Measurements from ENCODE around the gene ADGRB3.

The ADGRB3 gene

DNA sequence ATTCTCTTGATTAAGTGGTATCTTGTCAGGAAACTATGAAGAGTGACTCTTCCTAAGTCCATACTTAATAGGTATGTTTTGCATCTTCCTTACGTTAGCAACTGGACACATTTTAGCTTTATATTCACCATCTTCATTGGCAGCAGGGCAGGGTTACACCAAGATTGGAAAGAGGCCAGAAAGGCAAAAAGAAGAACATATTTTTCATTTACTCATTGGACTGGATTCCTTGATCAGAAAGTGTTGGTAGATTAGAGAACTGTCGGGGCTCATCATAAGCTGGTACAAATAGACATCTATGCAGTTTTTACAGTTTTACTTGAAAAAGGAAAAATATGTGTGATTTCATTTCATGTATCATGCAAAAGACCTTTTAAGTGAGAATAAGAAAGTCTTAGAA lies 696.8 kb downstream of the ADGRB3 start:
- DNase-seq (ENCODE audit: low spot score): no peak

DNA sequence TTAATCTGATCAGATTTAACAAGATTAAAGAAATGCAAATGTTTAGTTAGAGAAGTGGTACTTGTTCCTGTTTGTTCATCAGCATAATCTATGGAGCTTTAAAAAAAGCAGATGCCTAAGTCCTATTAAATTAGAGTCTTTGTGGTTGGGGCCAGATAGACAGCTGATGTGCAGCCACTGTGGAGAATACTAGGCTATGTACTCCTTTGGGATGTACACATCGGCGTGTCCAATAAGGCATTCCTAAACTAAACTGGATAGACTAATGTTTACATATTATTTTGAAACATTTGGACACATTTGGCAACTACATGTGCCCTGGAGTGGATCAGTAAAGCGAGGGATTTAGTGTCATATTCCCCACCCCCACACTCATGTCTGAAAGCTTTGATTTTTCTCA lies 702.2 kb downstream of the ADGRB3 start:
- DNase-seq (ENCODE audit: low spot score): no peak

GRCh38 chr6:69338431-69339162 lies 703.5 kb downstream of the ADGRB3 start:
- no peak for DNase-seq (ENCODE audit: low spot score)

DNA sequence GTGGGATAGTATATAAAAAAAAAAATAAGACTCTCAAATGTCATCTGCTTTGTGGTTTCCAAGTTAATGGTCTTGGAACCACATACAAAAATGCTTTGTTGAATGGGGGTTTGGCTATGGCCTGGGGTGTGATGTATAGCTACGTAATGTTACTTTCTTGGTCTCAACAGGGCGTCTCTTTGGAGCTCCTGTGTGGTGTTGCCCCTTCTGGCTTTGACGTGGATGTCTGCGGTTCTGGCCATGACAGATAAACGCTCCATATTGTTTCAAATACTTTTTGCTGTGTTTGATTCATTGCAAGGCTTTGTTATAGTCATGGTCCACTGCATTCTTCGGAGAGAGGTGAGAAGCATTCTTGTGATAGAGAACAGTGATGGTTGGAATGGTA lies 704.1 kb downstream of the ADGRB3 start:
- DNase-seq (ENCODE audit: low spot score): no peak

DNA sequence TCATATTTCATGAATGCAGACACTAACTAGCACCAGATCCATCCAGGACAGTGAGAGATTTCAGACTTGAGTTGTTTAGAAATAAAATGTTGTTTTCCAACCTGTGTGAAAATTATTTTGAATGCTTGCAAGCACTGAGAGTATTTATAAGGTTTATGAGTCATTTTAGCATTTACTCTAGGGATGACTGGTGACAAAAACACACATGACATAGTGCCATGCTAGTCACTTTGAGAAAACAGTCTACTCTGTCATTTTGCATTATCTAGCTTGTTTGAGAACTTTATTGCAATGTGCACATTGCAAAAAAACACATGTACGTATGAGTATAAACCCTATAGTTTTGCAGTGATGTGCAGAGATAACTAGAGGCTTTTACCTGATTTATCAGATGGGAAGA lies 705.1 kb downstream of the ADGRB3 start:
- no peak for DNase-seq (ENCODE audit: low spot score)

GRCh38 chr6:69343851-69344250 lies 708.8 kb downstream of the ADGRB3 start:
- peak; percentile 60 for DNase-seq (ENCODE audit: low spot score)

DNA sequence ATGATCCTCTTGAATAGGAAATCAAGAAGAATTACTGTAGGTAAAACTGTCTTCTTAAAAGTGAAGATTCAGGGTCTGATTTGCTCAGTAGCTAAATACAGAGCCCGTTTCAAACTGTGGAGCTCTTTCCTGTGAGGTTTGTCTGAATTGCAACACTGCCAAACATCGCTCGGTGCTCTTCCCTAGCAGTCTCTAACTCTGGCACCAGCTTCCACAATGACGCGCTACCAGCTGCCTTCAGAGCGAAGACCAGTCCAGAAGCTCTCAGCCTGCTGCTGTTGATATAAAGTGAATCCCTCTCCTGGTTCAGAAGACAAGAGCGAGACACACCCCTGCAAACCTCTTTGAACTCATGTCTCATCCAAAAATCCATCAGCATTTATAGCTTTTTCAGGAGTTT lies 714.7 kb downstream of the ADGRB3 start:
- DNase-seq (ENCODE audit: low spot score): peak; percentile 89

GRCh38 chr6:69362209-69362608 lies 727.1 kb downstream of the ADGRB3 start:
- DNase-seq (ENCODE audit: low spot score): no peak

DNA sequence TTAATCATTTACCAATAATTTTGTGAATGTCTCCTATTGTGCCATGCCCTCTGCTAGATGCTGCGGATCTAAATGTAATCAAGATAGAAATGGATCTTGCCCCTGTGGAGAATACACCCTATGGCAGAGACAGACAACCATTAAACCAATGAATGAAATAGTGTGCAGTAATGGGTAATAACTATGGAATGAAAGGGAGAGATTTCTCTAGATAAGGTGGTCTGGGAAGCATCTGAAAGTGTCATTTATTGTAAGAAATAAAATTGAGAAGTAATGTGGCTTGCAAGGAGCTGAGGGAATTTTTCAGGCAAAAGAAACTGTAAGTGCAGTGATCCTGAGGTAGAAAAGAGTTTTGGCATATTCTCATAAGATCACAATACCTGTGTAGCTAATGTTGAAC lies 731.7 kb downstream of the ADGRB3 start:
- DNase-seq (ENCODE audit: low spot score): no peak

DNA sequence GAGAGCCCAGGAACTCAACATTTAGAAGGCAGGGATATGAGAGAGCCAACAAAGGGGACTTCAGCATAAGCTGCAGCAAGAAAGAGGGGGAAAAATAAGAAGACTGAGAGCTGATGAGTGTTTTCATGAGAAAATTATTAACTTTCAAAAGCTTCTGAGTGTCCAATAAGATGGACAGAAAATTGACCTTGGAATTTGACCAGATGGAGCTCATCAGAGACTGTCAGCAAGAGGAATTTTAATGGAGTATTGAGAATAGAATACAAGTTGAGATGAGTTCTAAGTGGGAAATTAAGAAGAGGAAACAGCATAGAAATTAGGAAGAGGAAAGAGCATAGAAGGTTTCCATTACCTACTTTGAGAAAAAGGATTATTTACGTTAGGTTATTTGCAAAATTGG lies 733.5 kb downstream of the ADGRB3 start:
- no peak for DNase-seq (ENCODE audit: low spot score)

- DNase-seq (ENCODE audit: low spot score): no peak
Measured at GRCh38 chr6:69370763-69371162, 735.7 kb downstream of the ADGRB3 start.

GRCh38 chr6:69378326-69378725 lies 743.2 kb downstream of the ADGRB3 start:
- no peak for DNase-seq (ENCODE audit: low spot score)

- no peak for DNase-seq (ENCODE audit: low spot score)
Measured at GRCh38 chr6:69379518-69379917, 744.4 kb downstream of the ADGRB3 start.

DNA sequence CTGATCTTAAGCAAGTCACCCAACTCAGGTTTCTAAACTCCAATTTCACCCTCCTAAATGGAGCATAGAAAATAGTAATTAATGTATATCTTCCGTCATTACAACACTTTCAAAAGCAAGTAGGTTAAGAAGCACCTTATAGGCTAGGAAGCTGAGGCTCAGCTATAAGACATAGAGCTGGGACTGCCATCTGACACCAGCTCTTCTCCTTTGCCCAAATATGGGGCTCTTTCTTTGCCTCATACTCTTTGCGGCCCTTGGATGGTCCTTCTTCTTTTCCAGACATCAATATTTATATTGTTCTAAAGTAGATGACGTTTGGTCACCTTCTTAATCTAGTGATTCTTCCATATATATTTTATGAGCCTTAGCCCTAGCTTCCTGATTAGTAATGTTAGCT lies 748.5 kb downstream of the ADGRB3 start:
- no peak for DNase-seq (ENCODE audit: low spot score)

- no peak for DNase-seq (ENCODE audit: low spot score)
Measured at GRCh38 chr6:69386426-69386825, 751.3 kb downstream of the ADGRB3 start.

DNA sequence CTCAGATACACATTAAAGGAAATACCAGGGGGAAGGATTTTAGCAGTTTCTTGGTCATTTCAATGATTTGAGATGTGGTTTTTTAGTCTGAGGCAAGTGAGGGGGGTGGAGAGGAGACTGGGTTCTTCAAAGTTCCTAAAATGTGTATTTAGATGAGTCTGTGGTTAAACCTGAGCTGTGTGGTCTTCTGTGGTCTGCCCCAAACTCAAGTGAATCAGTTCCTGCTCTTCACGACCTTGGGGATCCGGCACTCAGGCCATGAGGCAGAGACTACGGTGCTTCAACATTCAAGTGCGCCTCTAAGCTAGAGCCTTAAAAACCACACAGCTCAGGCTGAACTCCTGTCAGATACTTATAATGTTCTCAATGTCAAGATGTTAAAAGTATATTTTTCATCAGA lies 755.0 kb downstream of the ADGRB3 start:
- no peak for DNase-seq (ENCODE audit: low spot score)

- no peak for DNase-seq (ENCODE audit: low spot score)
Measured at GRCh38 chr6:69391106-69391505, 756.0 kb downstream of the ADGRB3 start.

DNA sequence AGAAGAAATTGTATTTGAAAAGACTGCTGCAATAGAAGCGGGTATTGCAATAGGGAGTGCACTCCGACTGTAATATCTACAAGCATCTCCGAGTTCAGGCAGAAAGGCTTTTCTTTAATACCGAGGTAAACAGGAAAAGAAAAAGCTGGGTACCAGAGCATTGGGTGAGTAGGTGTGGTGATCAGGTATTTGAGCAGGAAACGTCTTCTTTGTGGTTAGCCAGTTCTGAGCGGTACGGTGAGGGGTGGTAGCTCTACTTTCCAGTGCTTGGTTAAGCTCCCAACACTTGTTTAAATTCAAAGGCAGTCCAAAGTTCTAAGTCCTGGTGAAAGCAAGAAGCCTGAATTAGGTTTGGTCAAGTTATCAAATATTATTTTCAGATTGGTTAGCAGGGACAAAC lies 757.7 kb downstream of the ADGRB3 start:
- no peak for DNase-seq (ENCODE audit: low spot score)

GRCh38 chr6:69398311-69398710 lies 763.2 kb downstream of the ADGRB3 start:
- DNase-seq (ENCODE audit: low spot score): no peak

DNA sequence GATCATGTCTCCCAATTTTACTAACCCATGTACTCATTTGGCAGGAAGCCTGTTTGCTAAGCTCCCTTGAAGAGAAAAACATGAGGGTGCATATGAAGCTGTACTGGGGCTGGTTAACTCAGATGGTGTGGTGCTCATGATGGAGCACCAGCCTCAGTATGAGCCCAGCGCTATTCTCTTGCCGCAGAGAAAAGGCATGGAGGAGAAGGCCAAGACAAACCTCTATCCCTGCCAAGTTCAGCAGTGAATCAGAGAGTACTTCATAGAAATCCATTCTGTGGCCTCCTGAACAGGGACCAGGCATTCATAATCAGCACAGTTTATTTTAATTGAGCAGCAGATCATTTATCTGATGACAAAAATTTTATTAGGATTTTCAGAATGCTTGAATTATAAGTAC lies 763.6 kb downstream of the ADGRB3 start:
- DNase-seq (ENCODE audit: low spot score): peak; percentile 23

DNA sequence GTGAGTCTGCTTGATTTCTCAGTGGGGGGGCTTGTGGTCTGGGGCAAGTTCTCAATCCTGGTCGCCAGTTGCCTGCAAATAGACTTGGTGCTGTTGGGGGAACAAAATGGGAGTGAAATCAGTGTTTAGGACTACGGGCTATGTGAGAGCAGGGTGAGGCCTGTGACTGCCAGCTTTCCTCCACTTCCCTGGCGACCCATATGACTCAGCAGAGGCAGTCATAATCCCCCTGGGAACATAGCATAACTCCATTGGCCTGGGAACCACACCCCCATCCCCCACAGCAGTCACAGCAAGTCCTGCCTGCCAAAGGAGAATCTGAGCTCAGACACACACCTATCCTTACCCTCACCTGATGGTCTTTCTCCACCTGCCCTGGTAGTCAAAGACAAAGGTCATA lies 773.8 kb downstream of the ADGRB3 start:
- DNase-seq (ENCODE audit: low spot score): no peak

DNA sequence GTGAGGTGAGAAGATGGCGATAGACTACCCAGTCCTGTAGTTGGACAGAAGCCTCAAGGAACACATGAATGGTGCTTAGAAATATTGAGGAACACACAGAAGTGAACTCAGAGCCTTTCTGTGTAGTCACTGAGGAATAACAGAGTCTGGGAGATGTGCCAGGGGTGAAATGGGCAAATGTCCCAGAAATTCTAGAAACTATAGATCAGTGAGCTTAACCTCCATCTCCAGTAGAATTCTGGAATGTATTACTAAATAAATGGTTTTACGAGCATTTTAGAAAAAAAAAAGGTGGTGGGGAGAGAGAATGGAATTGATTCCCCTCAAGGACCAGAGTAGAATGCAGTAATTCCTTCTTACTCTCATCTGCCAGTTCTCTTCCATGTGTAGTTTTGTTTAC lies 781.7 kb downstream of the ADGRB3 start:
- peak; percentile 19 for DNase-seq (ENCODE audit: low spot score)

- no peak for DNase-seq (ENCODE audit: low spot score)
Measured at GRCh38 chr6:69421269-69421668, 786.2 kb downstream of the ADGRB3 start.

DNA sequence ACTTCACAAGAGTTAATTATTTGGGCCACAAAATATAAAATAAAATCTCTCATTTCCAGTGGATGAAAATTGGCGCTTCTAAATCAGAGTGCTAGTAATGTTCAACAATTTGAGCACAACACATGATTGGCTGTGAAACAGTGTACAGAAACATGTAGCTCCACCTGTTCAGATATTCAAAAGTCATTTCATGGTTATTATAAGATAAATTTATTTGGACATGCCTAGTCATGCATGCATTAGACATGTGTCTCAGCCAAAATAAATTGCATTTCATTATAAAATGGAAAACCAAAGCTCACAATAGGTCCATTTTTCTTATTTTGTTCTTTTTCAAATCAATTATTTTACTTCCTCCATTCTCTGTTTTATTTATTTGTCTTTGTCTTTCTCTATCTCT lies 786.9 kb downstream of the ADGRB3 start:
- DNase-seq (ENCODE audit: low spot score): no peak

GRCh38 chr6:69422475-69422874 lies 787.4 kb downstream of the ADGRB3 start:
- no peak for DNase-seq (ENCODE audit: low spot score)

All from pons (tissue), 1 donor.